A549 treated with CpdA at 1 μM for 4 hours (cell line): ENCODE measurements around the gene MEGF9. TPM values are rescaled to one million over a fixed set of nuclear protein-coding genes. Genes with fewer than 3 reads are reported as not detected.

Experiments used
- total RNA-seq: library from RNA; stranded (reverse); fragments of 200-300 nt; extraction: Qiagen RNA extraction; gene quantifications from 5 replicates; pipeline ENCODE4 v1.2.3, GENCODE V29; 2022; ENCODE audit warnings: low read depth

The MEGF9 gene
- total RNA-seq, result 22.6 to 32.6 TPM (median 26.2 TPM) in 5 replicates

DNA sequence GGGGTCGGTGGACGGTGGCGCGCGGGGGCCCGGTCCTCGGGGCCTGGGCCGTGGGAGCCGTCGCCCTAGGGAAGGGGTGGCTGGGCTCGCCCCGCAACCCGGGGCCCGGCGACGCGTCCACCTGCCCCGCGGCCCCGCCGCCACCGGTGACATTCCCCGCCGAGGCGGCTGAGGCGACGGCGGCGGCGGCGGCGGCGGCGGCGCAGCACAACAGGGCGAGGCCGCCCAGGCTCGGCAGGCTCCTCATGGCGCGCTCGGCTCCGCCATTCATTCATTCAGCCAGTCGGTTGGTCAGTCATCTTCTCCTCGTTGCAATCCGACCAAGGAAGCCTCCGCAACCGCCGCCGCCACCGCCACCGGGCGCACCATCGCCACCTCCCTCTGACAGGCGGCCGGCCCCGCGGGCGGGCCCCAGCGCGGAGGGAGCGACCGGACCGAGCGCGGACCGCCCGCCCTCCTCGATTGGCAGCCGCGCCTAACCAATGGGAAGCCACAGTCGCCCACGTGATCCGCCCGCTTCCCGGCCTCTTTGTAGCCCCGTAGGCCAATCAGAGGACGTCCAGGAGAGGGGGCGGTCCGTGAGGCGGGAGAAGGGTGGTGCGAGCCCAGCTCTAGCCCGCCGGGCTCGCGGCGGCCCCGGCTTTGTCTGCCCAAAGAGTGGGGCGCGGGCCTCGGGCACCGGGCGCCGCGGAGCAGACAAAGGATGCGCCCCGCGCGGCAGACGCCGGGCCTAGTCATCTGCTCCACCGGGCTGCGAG is at the start of gene MEGF9:
Gene MEGF9, minus strand, starts transcription at position 383 of the 758 bp plus-strand sequence. Its CDS starts 112 bp downstream, at position 271.

GRCh38 chr9:120580051-120580896 is 134.0 kb downstream of the MEGF9 start, which contains the start of gene CDK5RAP2:
Gene CDK5RAP2, minus strand, starts transcription at chr9:120580167. Its CDS starts 189 bp downstream, at chr9:120579978.

Other genes with a start within 250 kb of the MEGF9 start
- gene CDK5RAP2, start 134.3 kb downstream of the MEGF9 start, total RNA-seq, result 30.6 to 32.1 TPM (median 31.6 TPM) in 5 replicates
- 36.0 to 43.9 TPM (median 41.9 TPM) in 5 replicates for gene FBXW2, start 78.9 kb upstream of the MEGF9 start, total RNA-seq
- gene PSMD5, start 128.5 kb upstream of the MEGF9 start, total RNA-seq, result 30.1 to 38.1 TPM (median 30.5 TPM) in 5 replicates
- gene PHF19, start 162.7 kb upstream of the MEGF9 start, total RNA-seq, result 87.0 to 139 TPM (median 128 TPM) in 5 replicates
- gene TRAF1, start 212.3 kb upstream of the MEGF9 start, total RNA-seq, result 5.3 to 11.0 TPM (median 8.1 TPM) in 5 replicates